SK-MEL-5 (cell line): ENCODE data around the gene PRRG2. TPM values are rescaled to one million over a fixed set of nuclear protein-coding genes. Genes with fewer than 3 reads are reported as not detected.
A peak's percentile ranks its signal among the peaks of the same experiment; 100 is the strongest.

Experiments used
- DNase-seq: peaks from one replicate; pipeline ENCODE4 v3.0.0-alpha.2; 2016; ENCODE audit warnings: low read depth, low spot score
- in situ Hi-C: cut with HindIII; loops from 2 replicates; pipeline ENCODE4 v1.10.0; 2016; ENCODE audit warnings: low sequenced_read_pairs, high pct_unique_total_duplicates, low pct_unique_long_range_greater_than_20kb
- total RNA-seq: library from RNA; depleted of rRNA; stranded (reverse); fragments of >200 nt; shearing (Covaris generic); gene quantifications from 2 replicates; pipeline ENCODE4 v1.2.3, GENCODE V29; 2014

The PRRG2 gene
- total RNA-seq, 1 experiment from 2014 or later: 6.8 TPM

DNA sequence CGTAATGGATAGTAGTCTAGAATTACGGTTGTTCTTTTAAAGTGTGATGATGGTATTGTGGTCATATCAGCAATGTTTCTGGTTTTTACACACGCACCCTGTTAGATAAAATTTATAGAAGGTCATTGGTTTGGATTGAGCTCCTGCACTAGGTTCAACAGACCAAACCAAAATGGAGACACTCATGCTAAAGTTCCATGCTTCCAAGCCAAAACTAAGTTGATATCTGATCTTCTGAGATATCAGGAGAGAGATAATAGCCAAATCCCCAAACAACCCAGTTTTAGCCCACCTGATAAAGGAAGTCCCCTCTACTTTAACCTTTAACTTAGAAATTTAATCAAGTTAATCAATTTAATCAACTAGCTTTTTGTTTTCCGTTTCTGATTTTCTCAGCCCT, 1.9 kb upstream of the PRRG2 start:
- no peak for DNase-seq
- in situ Hi-C loops: no loop called here

DNA sequence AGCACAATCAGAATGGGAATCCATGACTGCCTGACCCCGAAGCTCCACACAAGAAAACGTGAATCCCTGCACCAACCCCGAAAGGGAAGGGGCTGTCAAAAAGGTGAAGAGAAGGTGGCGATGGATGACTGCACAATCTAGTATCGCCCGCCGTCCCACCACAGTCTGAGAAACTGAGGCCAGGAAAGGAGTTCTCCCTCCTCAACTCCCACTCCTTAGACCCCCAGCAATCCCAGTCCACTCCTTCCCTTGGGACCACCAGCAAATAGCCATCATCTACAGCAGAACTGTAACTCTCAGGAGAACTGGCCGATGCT, 1.2 kb upstream of the PRRG2 start:
- no peak for DNase-seq
- in situ Hi-C loops: no loop called here

DNA sequence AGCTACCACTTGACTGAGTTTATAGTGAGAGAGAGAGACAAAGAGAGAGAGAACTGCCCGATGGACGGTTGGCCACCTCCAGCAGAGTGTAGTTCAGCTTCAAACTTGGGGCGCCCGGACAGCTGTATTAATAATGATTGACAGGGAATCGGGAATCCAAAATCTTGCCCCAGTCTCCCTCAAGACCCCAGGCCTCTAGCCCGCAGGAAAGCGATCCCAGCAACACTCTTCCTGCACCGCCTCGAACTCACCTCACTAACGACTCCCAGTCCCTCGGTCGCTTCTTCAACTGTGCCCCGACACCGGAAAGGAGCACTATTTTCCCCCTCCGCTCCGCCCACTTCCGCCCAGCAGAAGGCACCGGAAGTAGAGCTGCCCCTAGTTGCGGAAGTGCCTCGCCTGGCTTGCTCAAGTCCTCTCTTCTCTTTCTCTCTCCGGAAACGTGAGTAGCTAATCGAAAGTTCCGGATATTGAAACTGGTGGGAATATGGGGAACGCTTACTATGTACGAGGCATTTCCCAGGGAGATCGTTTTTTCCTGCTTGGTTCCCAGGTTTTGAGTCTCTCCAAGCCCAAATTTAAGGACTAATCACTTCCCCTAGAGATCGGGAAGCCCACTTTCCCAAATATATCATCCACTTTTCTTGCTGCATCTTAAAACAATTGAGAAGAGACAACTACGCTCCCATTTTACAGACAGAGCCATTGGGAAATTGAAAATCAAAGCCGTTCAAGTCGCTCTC, 681 bp upstream of the PRRG2 start, which contains the start of gene NOSIP:
Gene NOSIP, minus strand, starts transcription at position 293 of the 743 bp plus-strand sequence. CDS start 19,865 bp downstream, outside the sequence.
- in situ Hi-C loops: no loop called here
- peak; percentile 96 for DNase-seq

DNA sequence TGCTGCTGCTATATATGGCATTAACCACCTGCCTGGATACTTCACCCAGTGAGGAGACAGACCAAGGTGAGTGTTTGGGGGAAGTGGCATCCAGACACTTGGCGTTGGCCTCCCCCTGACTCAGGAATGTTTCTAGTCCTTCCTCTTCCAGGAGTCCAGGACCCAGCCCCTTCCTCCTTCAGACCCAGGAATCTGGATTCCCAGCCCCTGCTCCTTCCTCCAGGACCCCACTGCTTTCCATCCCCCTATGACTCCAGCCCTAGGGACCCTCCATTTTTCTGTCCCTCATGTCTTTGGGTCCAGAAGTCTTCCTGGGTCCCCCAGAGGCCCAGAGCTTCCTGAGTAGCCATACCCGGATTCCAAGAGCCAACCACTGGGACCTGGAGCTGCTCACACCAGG, 2.1 kb downstream of the PRRG2 start:
- in situ Hi-C loops: no loop called here
- no peak for DNase-seq

DNA sequence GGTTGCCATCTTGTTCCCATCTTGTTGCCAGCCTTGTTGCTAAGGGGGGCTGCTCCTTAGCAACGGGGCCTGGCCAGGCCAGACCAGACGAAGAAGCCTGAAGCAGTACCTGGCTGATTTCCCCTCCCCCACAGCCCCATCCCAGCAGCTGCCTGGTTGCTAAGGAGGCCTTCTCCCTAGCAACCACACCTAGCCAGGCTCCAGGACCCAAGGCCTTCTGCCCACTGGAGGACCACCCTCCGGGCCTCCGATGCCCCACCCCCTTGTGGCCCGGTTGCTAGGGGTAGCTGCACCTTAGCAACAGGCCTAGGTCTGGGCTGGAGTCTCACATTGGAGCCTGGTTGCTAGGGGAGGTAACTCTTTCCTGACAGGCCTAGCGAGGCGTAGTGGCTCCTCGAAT, 3.9 kb downstream of the PRRG2 start:
- DNase-seq: no peak
- in situ Hi-C loops: no loop called here

DNA sequence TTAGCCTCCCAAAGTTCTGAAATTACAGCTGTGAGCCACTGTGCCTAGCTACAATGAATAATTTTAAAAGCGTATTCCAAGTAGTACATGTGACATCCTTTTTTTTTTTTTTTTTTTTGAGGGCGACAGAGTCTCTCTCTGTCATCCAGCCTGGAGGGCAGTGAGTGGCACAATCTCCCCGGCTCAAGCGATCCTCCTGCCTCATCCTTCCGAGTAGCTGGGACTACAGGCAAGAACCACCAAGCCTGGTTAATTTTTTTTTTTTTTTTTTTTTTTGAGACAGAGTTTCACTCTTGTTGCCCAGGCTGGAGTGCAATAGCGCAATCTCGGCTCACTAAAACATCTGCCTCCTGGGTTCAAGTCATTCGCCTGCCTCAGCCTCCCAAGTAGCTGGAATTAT, 6.1 kb downstream of the PRRG2 start:
- in situ Hi-C loops: no loop called here
- no peak for DNase-seq

DNA sequence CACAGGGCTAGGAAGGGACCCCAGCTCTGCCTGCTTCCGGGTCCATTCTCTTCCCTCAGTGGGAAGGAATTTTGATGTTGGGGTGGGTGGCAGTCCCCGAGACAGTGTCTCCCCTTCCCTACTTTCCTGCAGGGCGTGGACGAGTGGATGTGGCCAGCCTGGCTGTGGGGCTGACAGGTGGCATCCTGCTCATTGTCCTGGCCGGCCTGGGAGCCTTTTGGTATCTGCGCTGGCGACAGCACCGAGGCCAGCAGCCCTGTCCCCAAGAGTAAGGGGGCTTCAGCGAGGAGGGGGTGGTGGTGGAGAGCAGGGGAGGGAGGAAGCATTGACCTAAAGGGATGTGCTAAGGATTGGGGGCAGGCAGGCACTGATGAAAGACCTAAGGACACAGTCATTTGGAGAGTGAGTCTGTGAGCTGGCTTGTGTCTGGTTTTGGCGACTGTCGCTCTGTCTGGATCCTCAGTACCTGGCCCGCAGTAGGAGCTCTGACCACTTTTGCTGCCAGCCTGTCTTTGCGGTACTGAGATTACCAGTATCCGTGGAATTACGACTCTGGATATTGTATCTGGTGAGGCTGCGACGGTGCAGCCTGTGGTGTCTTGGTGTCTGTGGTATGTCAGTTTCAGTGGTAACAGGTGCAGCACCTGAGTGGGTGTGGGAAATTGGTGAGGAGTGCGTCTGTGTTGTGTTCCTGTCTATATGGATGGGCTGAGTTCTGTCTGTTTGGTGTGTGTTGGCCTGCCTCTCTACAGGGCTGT, 7.4 kb downstream of the PRRG2 start:
- in situ Hi-C loops: no loop called here
- no peak for DNase-seq

DNA sequence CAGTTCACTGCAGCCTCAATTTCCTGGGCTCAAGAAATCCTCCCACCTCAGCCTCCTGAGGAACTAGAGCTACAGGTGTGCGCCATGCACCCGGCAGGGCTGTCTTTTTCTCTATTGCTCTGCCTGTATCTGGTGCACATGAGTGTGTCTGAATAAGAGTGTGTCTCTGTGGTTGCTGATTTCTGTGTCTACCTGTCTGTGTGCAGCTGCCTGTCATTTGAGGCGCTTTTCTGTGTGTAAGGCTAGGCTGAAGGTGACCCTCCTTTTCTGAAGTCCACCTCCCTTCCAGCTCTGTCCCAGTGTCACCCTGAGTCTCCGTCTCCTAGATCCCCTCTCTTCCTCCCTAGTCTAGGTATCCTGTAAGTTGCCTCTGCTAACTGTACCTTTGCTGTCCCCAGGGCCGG, 8.4 kb downstream of the PRRG2 start:
- in situ Hi-C loops: no loop called here

DNA sequence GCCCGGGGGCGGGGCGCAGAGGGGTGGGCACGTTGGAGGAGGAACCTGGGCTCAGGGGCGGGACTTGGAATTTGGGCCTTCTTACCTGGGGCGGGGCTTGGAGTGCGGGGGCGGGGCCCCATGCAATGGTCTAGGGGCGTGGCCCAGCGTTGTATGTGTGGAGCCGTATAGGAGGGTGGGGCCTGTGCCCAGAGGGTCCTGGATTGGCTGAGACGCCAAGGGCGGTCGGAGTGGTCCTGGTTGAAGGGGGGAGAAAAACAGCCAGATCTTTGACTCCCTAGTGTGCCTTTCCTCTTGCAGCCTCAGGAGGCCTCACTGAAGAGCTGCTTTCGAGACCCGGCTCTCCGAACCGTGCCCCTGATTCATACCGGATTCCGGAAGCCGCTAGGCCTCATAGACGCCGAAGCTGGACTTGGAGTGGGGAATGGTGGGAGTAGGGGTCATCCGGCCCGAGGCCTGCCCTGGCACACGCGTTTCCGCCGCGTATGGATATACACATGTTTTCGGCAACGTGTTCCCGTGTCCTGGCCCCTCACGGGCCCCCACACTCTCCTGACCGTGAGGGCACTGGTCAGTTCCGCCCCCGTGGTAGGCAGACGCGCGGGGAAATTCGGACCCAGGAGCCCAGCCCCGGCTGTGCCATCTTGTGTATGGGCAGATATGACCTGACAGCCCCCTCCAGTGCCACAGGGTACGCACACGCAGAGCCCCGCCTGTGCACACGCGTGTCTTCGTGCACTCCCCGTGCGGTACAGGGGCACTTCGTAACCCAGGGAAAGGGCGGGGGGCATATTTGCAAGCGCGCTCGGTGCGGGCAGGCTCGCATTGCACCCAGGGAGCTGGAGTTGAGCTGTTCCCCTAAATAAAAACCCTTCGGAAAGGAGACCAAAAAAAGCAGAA, 9.2 kb downstream of the PRRG2 start:
- DNase-seq: peak; percentile 96
- in situ Hi-C loops: no loop called here

More for the DNA sequence above, 8.4 kb downstream of the PRRG2 start:
- no peak for DNase-seq

DNA sequence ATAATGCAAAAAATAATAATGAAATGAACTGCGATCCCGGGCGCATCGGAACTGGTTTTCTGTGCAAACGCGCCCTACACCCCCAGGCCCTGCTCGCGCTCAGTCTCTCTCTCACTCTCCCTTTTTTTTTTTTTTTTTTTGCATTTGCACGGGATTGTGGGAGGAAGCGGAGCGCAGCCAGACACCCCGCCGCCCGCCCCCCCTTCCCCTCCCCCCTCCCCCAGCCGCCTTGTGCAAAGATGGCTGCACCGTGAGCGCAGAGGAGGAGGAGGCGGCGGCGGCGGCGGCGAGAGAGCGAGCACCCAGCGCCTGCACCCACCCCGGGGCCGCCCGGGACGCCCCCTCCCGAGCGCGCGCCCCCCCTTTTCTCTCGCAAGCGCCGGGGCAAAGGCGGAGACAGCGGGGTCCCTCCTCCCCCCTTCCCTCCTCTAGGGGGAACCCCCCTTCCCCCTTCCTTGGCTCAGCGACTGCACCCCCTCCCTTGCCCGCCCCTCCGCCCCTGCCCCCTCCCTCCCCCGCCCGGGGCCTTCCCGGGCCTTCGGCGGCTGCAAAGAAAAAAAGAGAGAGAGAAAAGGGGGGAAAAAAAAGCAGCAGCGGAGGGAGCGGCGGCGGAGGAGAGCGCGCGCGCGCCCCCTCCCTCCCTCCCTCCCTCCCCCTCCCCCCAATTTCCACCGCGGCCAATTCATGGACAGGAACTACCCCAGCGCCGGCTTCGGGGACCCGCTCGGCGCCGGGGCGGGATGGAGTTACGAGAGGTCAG, 10.0 kb downstream of the PRRG2 start, which contains the start of gene PRR12:
Gene PRR12, plus strand, starts transcription at position 212 of the 760 bp plus-strand sequence. Its CDS starts 473 bp downstream, at position 685.
- in situ Hi-C loops: no loop called here
- DNase-seq: peak; percentile 74

DNA sequence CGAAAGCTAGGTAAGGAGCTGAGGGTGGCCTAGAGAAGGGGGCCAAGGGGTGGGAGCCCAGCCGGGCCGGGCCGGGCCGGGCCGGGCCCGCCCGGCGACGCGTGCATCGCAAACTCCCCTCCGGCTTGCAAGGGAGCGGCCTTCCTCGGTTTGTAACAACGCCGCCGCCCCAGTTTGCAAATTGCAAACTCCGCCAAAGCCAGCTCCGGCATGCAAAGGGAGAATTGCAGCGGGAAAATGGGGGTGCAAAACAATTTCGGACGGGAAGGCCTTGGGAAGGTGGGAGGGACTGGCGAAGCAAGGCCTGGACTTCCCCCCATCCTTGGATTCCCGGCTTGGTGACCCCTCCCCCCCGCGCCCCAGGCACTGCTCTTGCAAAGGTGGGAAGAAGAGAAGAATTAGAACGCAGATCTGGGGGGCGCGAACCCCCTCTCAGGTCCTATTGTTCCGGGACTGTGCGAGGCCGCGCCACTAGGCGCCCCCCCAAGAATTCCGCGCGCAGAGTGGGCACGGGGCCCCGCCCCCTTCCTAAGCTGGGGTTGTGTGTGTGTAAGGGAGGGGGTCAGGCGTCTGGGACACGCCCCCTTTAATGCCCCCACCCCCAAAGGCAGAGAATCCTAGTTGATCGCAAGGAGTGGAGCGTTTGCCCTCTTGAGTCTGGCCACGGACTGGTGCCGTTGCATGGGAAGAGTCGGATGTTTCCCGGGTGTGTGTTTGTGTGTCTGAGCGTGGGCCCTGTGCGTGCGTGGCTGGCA, 10.8 kb downstream of the PRRG2 start:
- in situ Hi-C loops: no loop called here
- DNase-seq: peak; percentile 43

DNA sequence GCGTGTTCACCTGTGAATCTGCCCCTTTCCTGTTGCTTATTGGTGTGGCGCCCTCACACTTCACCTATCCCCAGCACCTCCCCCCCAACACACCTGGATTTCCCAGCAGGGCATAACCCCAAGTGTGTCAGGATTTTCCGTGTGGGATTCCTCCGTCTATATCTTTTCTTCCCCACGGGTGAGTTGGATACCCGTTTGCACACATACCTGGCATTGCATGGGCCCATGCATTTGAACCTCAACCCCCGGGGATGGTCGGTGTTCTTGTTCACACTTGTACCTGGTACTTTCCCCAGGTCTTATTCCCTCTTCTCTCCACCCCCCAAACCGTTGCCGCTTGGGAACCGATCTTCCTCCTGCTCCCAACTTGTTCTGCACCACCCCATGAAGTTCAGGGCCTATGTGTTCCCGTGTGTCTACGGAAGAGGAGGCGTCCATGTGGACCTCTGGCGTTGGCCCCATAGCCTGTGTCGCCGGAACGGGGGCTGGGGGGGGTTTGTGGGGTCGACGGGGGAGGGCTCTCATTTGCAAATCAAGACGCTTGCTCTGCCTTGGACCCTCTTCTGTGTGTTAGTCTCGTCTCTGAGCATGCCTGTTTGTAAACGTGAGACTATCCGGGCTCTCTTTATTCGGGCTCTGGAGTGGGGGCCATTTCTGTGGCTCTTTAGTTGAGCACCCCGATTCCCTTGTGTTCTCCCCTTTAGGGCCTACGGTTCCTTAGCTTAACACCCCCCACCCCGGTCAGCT, 11.5 kb downstream of the PRRG2 start:
- in situ Hi-C loops: no loop called here
- peak; percentile 9 for DNase-seq

DNA sequence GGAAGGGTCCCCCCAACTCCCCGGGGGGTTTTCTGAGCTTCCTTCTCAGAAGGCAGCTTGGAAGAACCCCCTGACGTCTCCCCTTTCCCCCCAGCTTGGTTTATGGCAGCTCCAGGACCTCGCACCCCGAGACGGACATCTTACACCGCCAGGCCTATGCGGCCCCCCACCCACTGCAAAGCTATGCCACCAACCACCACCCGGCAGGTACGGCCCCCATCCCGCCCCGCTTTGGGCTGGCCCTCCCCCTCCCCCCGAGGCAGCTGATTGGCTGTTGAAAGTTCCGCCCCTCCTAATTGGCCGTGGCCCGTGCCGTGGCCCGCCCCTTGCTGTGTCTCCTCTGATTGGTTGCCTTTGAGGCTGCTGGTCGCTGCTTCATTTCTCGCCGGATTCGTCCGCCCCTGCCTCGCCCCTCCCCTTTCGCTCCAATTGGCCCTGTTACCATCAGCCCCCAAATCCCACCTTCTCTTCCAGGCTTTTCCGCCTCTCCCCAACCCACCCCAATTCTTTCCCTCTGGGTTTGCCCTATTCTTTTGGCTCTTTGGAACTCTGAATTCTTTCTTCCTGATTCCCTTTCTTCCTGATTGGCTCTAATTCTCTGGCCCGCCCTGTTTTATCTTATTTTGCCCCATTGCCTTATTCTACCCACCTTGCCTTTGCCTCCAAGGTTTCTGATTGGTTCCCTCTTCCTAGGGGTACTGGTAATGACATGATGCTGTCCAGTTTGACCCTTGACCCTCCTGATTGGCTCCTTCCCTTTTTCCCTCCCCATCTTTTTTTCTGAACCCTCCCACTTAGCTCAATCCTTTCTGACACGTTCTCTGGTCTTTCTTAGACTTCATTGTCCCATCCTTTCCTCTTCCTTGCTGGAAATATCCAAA, 12.4 kb downstream of the PRRG2 start:
- in situ Hi-C loops: no loop called here
- peak; percentile 94 for DNase-seq

DNA sequence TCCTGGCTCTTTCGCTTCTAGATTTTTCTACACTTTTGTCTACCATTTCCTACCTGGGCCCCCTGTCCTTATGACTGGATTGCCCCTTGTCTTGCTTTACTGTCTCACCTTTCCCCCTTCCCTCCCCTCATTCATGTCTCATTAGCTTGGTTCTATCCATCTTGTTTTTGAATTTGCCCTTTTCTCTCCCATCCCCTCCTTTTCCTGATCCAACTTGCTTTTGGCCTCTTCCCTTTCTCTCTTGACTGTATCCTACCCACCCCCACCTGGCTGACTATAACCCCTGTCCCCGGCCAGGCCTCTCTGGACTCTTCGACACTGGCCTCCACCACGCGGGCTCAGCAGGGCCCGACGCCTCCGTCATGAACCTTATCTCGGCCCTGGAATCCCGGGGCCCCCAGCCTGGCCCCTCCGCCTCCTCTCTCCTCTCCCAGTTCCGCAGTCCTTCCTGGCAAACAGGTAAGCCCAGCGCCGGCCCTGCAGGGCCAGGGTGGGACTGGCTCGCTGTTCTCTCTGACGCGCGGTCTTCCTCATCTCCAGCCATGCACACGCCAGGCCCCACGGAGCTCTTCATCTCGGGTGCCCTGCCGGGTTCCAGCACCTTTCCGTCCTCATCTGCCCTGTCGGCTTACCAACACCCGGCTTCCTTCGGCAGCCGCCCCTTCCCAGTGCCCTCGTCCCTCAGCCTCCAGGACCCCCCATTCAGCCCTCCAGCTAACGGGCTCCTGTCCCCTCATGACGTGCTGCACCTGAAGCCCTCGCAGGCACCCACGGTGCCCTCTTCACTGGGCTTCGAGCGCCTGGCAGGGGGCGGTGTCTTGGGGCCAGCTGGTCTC, 13.3 kb downstream of the PRRG2 start:
- DNase-seq: no peak
- in situ Hi-C loops: no loop called here
